ENCODE data around the gene RBM20.
"Not testable (repeated sequence)": the region's sequence is repeated elsewhere in the genome, so short reads cannot be mapped to it uniquely, and the experiment has no call there.

Gene RBM20

DNA sequence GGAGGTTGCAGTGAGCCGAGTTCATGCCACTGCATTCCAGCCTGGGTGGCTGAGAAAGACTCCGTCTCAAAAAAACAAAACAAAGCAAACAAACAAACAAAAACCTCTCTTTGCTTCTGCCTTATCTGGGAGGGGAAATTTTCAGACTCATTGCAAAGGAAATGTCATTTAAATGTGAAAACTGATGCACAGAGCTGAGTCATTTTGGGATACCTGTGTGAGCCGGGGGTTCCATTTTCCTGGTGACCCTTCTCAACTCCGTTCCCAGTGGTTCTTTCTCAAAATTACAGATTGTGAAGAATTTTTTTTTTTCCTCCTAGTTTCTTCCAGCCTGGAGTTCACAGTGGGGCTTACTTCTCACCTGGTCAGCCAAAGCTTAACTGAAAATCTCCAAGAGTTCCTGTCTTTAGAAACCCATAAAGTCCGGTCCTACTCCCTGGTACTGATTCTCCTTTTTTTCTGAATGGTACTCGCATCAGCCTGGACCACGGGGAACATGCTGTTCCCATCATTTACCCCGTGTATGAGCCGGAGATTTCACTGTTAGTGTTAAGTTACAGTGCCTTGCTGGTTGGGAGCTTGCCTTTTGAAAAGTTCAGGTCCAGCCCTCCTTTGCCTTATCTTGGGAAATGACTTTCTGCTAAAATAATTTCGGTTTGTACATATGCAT is 56.9 kb downstream of the RBM20 start:
- no peak for DNase-seq (ENCODE audit: extremely low read depth in 1 of 2, low read depth in 1 of 2)

GRCh38 chr10:110701617-110701971 is 57.5 kb downstream of the RBM20 start:
- no peak for DNase-seq (ENCODE audit: extremely low read depth in 1 of 2, low read depth in 1 of 2)

DNA sequence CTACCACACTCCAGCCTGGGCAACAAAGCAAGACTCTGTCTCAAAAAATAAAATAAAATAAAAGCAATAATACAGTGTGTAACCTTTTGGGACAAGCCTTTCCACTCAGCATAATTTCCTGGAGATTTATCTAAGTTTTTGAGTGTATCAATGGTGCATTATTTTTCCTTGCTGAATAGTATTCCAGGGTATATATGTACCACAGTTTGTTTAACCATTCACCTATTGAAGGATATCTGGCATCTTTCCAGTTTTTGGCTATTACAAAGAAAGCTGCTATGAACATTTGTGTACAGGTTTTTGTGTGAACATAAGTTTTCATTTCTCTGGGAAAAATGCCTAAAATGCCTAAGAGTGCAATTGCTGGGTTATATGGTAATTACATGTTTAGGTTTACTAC is 59.9 kb downstream of the RBM20 start:
- no peak for DNase-seq (ENCODE audit: extremely low read depth in 1 of 2, low read depth in 1 of 2)

- DNase-seq (ENCODE audit: extremely low read depth in 1 of 2, low read depth in 1 of 2): no peak
Observed at GRCh38 chr10:110704906-110705476, 60.9 kb downstream of the RBM20 start.

DNA sequence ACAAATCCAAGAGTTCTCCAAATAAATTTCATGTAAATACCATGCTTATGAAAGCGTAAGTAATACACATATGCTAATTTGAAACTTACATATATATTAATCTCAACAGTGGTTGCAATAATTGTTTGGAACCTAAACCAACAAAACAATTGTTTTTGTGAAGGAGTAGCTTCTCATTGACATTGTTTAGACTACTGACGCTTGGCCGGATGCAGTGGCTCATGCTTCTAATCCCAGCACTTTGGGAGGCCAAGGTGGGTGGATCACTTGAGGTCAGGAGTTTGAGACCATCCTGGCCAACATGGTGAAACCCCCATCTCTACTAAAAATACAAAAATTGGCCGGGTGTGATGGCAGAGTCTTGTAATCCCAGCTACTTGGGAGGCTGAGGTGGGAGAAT is 61.5 kb downstream of the RBM20 start:
- not testable (repeated sequence) for DNase-seq (ENCODE audit: extremely low read depth in 1 of 2, low read depth in 1 of 2)

GRCh38 chr10:110706690-110707098 is 62.6 kb downstream of the RBM20 start:
- DNase-seq (ENCODE audit: extremely low read depth in 1 of 2, low read depth in 1 of 2): no peak

DNA sequence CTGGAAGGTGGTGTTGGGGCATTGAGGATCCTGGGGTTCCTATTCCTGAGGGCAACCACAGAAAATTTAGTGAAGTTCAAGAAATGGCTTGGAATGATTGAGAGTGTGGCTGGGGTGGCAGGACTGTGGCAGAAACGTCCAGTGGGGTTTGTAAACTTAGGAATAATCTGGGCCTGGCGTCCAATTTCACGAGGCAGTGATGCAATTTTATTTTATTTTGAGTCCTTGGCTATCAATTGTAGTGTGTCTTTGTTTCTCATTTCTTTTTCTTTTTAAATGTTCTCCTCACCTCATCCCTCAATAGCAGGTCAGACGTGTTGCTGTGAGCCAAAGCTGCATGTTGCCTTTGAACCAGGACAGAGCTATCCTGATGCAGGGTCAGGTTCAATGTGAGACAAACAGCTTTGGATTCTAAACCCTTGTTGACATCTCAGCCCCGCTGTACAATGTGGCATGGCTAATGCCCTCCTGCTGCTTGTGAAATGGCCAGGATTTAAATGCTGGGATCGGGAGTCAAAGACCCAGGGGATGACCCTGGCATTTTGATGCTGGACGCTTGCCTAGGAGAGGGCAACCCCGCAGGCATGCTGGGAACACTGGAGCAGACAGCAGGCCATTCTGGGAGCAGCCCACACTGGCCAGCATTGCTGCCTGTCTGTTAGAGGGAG is 64.8 kb downstream of the RBM20 start:
- no peak for DNase-seq (ENCODE audit: extremely low read depth in 1 of 2, low read depth in 1 of 2)

DNA sequence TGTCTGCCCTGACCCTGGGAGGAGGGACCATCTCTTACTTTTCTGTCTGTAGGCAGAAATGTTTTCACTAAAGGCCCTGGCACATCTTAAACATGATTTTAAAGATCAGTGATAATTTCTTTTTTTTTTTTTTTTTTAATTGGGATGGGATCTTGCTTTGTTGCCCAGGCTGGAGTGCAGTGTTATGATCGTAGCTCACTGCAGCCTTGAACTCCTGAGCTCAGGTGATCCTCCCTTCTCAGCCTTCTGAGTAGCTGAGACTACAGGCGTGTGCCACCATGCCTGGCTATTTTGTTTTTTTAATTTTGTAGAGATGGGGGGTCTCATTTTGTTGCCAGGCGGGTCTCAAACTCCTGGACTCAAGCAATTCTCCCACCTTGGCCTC is 65.3 kb downstream of the RBM20 start:
- DNase-seq (ENCODE audit: extremely low read depth in 1 of 2, low read depth in 1 of 2): no peak

GRCh38 chr10:110709964-110710587 is 65.9 kb downstream of the RBM20 start:
- no peak for DNase-seq (ENCODE audit: extremely low read depth in 1 of 2, low read depth in 1 of 2)

GRCh38 chr10:110710621-110711020 is 66.5 kb downstream of the RBM20 start:
- no peak for DNase-seq (ENCODE audit: extremely low read depth in 1 of 2, low read depth in 1 of 2)

- no peak for DNase-seq (ENCODE audit: extremely low read depth in 1 of 2, low read depth in 1 of 2)
Observed at GRCh38 chr10:110711382-110711781, 67.2 kb downstream of the RBM20 start.

DNA sequence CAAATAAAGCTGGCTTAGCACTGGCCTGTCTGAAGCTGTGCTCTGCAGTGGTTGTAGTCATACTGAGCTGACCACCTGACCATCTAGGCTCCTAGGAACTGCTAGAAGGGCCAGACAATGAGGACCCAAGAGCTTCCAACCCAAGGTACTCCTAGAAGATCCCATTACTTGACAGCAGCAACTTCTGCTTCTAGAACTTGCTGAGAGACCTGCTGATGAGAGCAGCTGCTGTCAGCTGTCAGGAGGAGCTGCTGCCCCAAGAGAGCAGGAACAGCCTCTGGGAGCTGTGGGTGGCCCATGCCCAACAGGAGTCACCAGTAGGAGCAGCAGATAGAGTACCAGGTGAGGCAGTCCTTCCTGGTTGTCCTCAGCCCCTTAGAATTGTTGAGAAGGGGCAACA is 70.2 kb downstream of the RBM20 start:
- DNase-seq (ENCODE audit: extremely low read depth in 1 of 2, low read depth in 1 of 2): no peak

DNA sequence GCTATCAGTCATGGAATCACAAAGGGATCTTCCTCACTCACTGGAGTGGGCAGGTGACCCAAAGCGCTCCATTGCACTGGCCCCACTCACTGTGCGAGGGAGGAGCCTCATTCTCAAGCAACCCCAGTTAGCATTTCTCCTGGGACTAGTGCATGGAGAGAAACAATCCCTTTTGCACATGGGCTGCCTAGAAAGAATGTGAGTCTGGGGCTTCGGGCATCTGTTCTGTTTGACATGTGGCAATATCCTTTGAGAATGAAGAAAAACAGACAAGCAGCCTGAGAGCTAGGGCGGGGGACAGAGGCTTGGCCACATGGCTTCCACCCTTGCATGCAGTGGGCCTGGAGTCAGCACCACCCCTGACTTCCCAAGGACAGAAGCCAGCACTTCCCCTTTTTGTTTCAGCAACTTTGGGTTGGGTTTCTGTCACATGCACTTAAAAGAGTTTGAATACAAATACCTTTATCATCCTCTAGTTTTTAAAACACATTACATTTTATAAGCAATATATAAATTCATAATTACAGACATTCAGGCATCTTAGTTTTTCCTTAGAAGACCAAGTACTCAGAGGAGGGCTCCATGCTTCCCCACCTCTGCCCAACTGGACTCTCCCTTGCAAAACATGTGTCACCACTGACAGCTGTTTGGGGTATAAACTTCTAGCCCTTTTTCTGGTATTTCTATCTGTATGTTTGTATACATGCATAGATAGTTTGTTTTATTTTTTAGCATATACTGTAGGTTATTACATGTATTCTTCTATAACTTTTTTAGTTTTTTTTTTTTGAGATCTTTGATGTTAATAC is 73.8 kb downstream of the RBM20 start:
- no peak for DNase-seq (ENCODE audit: extremely low read depth in 1 of 2, low read depth in 1 of 2)

DNA sequence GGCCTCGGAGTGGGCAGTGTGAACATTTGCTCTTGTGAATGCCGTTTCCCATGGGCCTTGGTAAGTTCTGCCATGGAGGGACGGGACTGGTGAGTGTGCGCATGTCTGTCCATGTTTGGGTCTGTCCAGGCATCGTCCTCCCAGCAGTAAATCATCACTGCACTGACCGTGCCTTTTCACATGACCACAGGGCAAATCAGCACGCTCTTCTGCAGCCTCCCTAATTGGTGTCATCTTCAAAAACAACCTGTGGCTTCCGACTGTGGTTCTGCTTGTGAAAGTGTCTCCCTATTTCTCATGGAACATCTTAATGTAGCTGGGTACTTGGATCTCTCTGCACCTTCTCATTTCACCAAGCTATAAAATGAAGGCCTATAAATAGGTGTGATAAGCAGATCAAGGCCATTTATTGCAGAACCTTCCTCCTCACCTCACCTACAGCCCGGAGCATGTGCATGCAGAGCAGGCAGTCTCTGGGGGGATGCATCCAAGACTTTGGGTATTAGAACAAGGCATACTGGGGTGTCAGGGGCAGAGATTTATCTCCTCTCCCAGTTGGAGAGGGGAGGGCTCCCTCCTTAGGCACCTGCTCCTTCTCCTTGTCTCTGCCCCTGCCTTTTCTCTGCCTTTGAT is 77.4 kb downstream of the RBM20 start:
- DNase-seq (ENCODE audit: extremely low read depth in 1 of 2, low read depth in 1 of 2): no peak

DNA sequence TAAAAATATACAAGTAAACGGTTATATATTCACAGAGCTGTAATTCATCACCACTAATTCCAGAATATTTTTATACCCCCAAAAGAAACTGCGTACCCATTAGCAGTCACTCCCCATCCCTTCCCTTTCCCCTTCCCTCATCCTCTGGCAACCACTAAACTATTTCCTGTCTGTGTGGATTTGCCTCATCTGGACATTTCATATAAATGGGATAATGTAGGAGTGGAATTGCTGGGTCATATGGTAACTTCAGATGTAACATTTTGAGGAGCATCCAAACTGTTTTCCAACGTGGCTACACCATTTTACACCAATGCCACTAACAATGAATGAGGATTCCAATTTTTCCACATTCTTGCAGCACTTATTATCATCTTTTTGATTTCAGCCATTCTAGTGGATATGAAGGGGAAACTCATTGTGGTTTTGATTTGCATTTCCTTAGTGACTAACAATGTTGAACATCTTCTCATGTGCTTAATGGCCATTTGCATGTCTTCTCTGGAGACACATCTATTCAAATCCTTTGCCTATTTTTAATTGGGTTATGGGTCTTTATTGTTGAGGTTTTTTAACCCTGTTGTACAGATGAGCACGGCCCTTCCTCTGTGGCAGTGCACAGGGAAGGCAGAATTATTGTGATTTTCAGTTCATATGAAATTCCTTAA is 79.2 kb downstream of the RBM20 start:
- DNase-seq (ENCODE audit: extremely low read depth in 1 of 2, low read depth in 1 of 2): no peak

GRCh38 chr10:110724116-110724921 is 80.2 kb downstream of the RBM20 start:
- DNase-seq (ENCODE audit: extremely low read depth in 1 of 2, low read depth in 1 of 2): no peak

GRCh38 chr10:110724937-110725336 is 80.8 kb downstream of the RBM20 start:
- no peak for DNase-seq (ENCODE audit: extremely low read depth in 1 of 2, low read depth in 1 of 2)

GRCh38 chr10:110725801-110726630 is 81.9 kb downstream of the RBM20 start:
- no peak for DNase-seq (ENCODE audit: extremely low read depth in 1 of 2, low read depth in 1 of 2)

GRCh38 chr10:110727785-110728184 is 83.6 kb downstream of the RBM20 start:
- DNase-seq (ENCODE audit: extremely low read depth in 1 of 2, low read depth in 1 of 2): not testable (repeated sequence)

Data from stimulated activated CD8-positive, alpha-beta memory T cell treated with anti-CD3 and anti-CD28 coated beads, Interleukin-7, amount 100 ng/mL, for 48 hours (primary cell).